K562 (cell line): ENCODE data around the gene TIMM23. TPM values are rescaled to one million over a fixed set of nuclear protein-coding genes. Genes with fewer than 3 reads are reported as not detected.

Experiments used
- ATAC-seq: fragments of 200-7000 bp; cut with Tn5 transposase; 3 replicates; pipeline ENCODE4 v1.9.1; 2020; ENCODE audit warnings: moderate library complexity
- BruUV-seq: library from RNA; stranded (reverse); fragments of 400-500 nt; replicated peaks from 2 replicates; lab custom pipeline; 2021; lab: Mats Ljungman, UMichigan
- CTCF ChIA-PET: fragments of 300-600 bp; formaldehyde crosslinking; extraction: SDS; loops from one replicate; lab custom pipeline; 2021; ENCODE audit warnings: low intra/inter-chr PET ratio; lab: Yijun Ruan, JAX
- POLR2A ChIA-PET: fragments of 300-600, 350-650 bp; sonication (Branson Sonifier 250); formaldehyde crosslinking; extraction: SDS; loops from one replicate; lab custom pipeline; 2021; ENCODE audit warnings: antibody characterized with exemption, inconsistent platforms; lab: Yijun Ruan, JAX
- DNase-seq, 4 experiments: peaks; one replicate each; pipeline versions ENCODE4 v3.0.0 to v3.0.0-alpha.2; 2011 to 2018; ENCODE audit warnings: low spot score in 3 of 4, mixed read lengths in 3 of 4; ENCODE audit errors: extremely low read depth in 1 of 4
- FAIRE-seq: peaks from 2 replicates; lab custom pipeline; 2011; peaks lifted over from hg19 to GRCh38; lab: Jason Lieb, UNC
- H2AFZ ChIP-seq: 2 replicates; pipeline ENCODE4 v1.6.0; 2011; ENCODE audit warnings: low read depth, low read length, control low read depth, inconsistent platforms
- H3K27ac ChIP-seq: fragments of 200-600 bp; 3 replicates; pipeline ENCODE4 v1.8.0; 2011; ENCODE audit warnings: low read depth, mild to moderate bottlenecking, control low read depth, inconsistent platforms, low read length, moderate library complexity, mixed read lengths; ENCODE audit errors: extremely low read depth
- H3K27me3 ChIP-seq, 2 experiments: fragments of 300-600 bp in 1 of 2; 2 replicates in 1 of 2; 3 replicates in 1 of 2; pipeline versions ENCODE4 v1.6.0 to v1.8.0; 2011; ENCODE audit warnings: inconsistent platforms in 2 of 2, low read length in 2 of 2, mild to moderate bottlenecking in 1 of 2, mixed read lengths in 1 of 2, moderate library complexity in 1 of 2; ENCODE audit not compliant: control insufficient read depth in 2 of 2, insufficient read depth in 2 of 2
- H3K36me3 ChIP-seq: fragments of 300-600 bp; 3 replicates; pipeline ENCODE4 v1.8.0; 2011; ENCODE audit warnings: mild to moderate bottlenecking, low read length, inconsistent platforms; ENCODE audit not compliant: control insufficient read depth, insufficient read depth
- H3K4me1 ChIP-seq, 2 experiments: fragments of 200-600 bp in 1 of 2; replicated peaks in 1 of 2; 2 replicates in 1 of 2; 3 replicates in 1 of 2; pipeline versions ENCODE4 v1.5.1 to v1.8.0; 2011; ENCODE audit warnings: inconsistent platforms in 2 of 2, low read length in 2 of 2, mild to moderate bottlenecking in 1 of 2, mixed read lengths in 1 of 2, moderate library complexity in 1 of 2; ENCODE audit not compliant: control insufficient read depth in 2 of 2, insufficient read depth in 2 of 2
- H3K4me2 ChIP-seq: 2 replicates; pipeline ENCODE4 v1.6.1; 2011; ENCODE audit warnings: low read length, control low read depth, inconsistent platforms, mixed read lengths; ENCODE audit not compliant: insufficient read depth
- H3K4me3 ChIP-seq: fragments of 200-600 bp; sonication (generic), shearing (Covaris generic); 2 replicates; pipeline ENCODE4 v1.5.1; 2016; ENCODE audit warnings: control low read depth, inconsistent platforms
- H3K79me2 ChIP-seq: fragments of 200-600 bp; 3 replicates; pipeline ENCODE4 v1.8.0; 2011; ENCODE audit warnings: low read length, inconsistent platforms; ENCODE audit not compliant: control insufficient read depth, insufficient read depth
- H3K9ac ChIP-seq, 2 experiments: 2 replicates each; pipeline versions ENCODE4 v1.6.0 to v1.6.1; 2011; ENCODE audit warnings: low read depth in 2 of 2, low read length in 2 of 2, control low read depth in 1 of 2, inconsistent platforms in 1 of 2, mild to moderate bottlenecking in 1 of 2, mixed read lengths in 1 of 2; ENCODE audit not compliant: insufficient read depth in 1 of 2
- H3K9me1 ChIP-seq: one replicate; pipeline ENCODE4 v1.6.0; 2011; ENCODE audit warnings: inconsistent platforms, mild to moderate bottlenecking, low read length, moderate library complexity; ENCODE audit not compliant: control insufficient read depth, insufficient read depth
- H3K9me3 ChIP-seq: replicated peaks from 2 replicates; pipeline ENCODE4 v1.5.1; 2011; ENCODE audit warnings: low read depth, low read length, inconsistent platforms; ENCODE audit not compliant: control insufficient read depth, insufficient read depth
- H4K20me1 ChIP-seq: replicated peaks from 2 replicates; pipeline ENCODE4 v1.6.1; 2011; ENCODE audit warnings: low read length, inconsistent platforms, mixed read lengths; ENCODE audit not compliant: control insufficient read depth, insufficient read depth
- BMI1 ChIP-seq: fragments of 150-350 bp; IDR thresholded peaks from 2 replicates; pipeline ENCODE4 v1.6.1; 2014; ENCODE audit warnings: low read length
- CBFA2T3 ChIP-seq: fragments of 450-650 bp; IDR thresholded peaks from 2 replicates; pipeline ENCODE4 v1.6.1; 2017
- HMGN3 ChIP-seq: IDR thresholded peaks from 2 replicates; pipeline ENCODE4 v1.6.1; 2011; ENCODE audit warnings: borderline replicate concordance, low read depth, mild to moderate bottlenecking, mixed read lengths, low read length; ENCODE audit not compliant: insufficient read length; ENCODE audit errors: extremely low read depth
- LCOR ChIP-seq: sonication (generic); formaldehyde crosslinking; IDR thresholded peaks from 2 replicates; pipeline ENCODE4 v1.8.0; 2022; ENCODE audit warnings: mild to moderate bottlenecking, missing genetic modification reagents
- NFIC ChIP-seq: fragments of 450-650 bp; IDR thresholded peaks from 2 replicates; pipeline ENCODE4 v1.6.1; 2017; ENCODE audit warnings: mild to moderate bottlenecking, inconsistent platforms
- SMARCE1 ChIP-seq: fragments of 450-650 bp; IDR thresholded peaks from 2 replicates; pipeline ENCODE4 v1.7.1; 2016; ENCODE audit warnings: mild to moderate bottlenecking
- TOE1 ChIP-seq, 2 experiments: fragments of 450-650 bp in 1 of 2; sonication (generic) in 1 of 2; formaldehyde crosslinking in 1 of 2; IDR thresholded peaks; 2 replicates each; pipeline versions ENCODE4 v1.7.1 to v1.8.0; 2016 to 2022; ENCODE audit warnings: borderline replicate concordance in 2 of 2, mild to moderate bottlenecking in 2 of 2, antibody characterized with exemption in 1 of 2, inconsistent platforms in 1 of 2, low read depth in 1 of 2, missing genetic modification reagents in 1 of 2, moderate library complexity in 1 of 2
- WGBS: fragments of 100-300 bp; shearing (Covaris generic); methylation state at CpG from one replicate; pipeline ENCODE4 v1.1.6; 2016; ENCODE audit warnings: low coverage, mixed read lengths; ENCODE audit not compliant: insufficient coverage; ENCODE audit errors: missing lambda C conversion rate; 5-methylcytosine and 5-hydroxymethylcytosine counted together
- in situ Hi-C: fragments of 300-500 bp; cut with MboI; formaldehyde crosslinking; loops from 4 replicates; pipeline ENCODE4 v1.15.0; 2018; ENCODE audit warnings: inconsistent platforms, mixed read lengths
- intact Hi-C: fragments of 100-400 bp; cut with micrococcal nuclease; formaldehyde crosslinking; loops from 2 replicates; pipeline ENCODE4 v1.14.2; 2022
- polyA plus RNA-seq, 8 experiments: library from polyadenylated mRNA; depleted of rRNA in 4 of 8; stranded (reverse) in 5 of 8; unstranded in 3 of 8; fragments of >200 nt; fragmentation: Nextera tagmentation in 2 of 8; fragmentation: Illumina TruSeq in 1 of 8; extraction: Ambion mirVana in 2 of 8; extraction: Trizol in 1 of 8; gene quantifications; 2 replicates each; pipeline versions ENCODE4 v1.2.1 to v1.2.3, GENCODE V29; 2011 to 2014; ENCODE audit warnings: inconsistent platforms in 1 of 8, missing spikeins in 1 of 8
- total RNA-seq, 7 experiments: library from RNA; depleted of rRNA in 6 of 7; stranded (reverse); fragments of >200 nt in 6 of 7; fragmentation: Illumina TruSeq in 2 of 7; extraction: Trizol in 2 of 7; gene quantifications; 2 replicates each; pipeline versions ENCODE4 v1.2.1 to v1.2.3, GENCODE V29; 2011 to 2021; ENCODE audit warnings: low replicate concordance in 1 of 7
- TF ChIP-seq, protein P1 (sequence below), 3 experiments: IDR thresholded peaks in 2 of 3; conservative IDR thresholded peaks in 1 of 3; 2 replicates each; pipeline ENCODE4 v1.5.1; 2011 to 2012; ENCODE audit warnings: low read length in 3 of 3, mild to moderate bottlenecking in 3 of 3, control low read depth in 2 of 3, improper control_type of control experiment in 1 of 3, inconsistent platforms in 1 of 3, low read depth in 1 of 3, mixed read lengths in 1 of 3, moderate library complexity in 1 of 3; ENCODE audit not compliant: insufficient read depth in 2 of 3
- TF ChIP-seq, protein P2 (sequence below): fragments of 250-450 bp; sonication (Bioruptor Pico); IDR thresholded peaks from 2 replicates; pipeline ENCODE4 v1.4.0; 2020; ENCODE audit warnings: mild to moderate bottlenecking, moderate library complexity, borderline replicate concordance
- TF ChIP-seq, protein P3 (sequence below): fragments of 250-450 bp; sonication (Bioruptor Pico); IDR thresholded peaks from 2 replicates; pipeline ENCODE4 v1.4.0; 2020; ENCODE audit warnings: mild to moderate bottlenecking, moderate library complexity
- TF ChIP-seq, protein P4 (sequence below): fragments of 450-650 bp; IDR thresholded peaks from 2 replicates; pipeline ENCODE4 v1.6.1; 2017; ENCODE audit warnings: antibody characterized with exemption

TIMM23 gene
- total and polyA plus RNA-seq, 9 of the 15 experiments (the other 6 are each of a cell fraction or from before 2014, with no cell fraction given) = 148 to 280 (median 183) TPM

DNA sequence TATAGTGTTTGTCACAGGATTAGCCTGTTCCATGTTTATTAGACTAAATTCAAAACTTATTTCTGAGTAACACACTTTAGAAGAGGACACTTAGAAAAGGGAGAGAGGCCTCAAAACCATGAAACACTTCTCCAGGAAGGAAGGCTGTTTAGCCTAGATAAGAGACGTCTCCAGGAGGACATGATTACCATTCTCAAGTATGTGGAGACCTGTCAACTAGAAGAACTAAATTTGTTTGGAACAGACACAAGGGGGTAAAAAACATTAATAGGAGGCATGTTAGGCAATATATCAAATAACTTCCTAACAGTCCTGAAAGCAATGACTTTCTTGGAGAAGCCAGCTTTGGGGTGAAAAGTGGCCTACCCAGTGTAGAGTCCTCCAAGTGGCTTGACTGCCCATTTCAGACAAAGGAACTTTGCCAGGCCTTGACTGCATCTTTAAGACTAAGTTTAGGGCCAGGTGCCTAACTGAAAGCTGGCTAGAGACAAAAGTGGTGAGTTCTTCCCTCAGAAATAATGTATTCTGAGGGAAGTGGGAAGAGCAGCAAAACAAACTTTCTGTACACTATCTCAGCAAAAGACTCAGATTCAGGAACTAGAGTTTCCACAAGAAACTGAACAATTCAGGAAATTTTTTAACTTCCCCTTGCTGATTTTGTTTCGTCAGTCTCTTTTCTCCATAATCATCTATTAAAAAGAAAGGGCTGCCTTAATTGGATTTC is 46.3 kb downstream of the TIMM23 start (continued):
- TF ChIP-seq BMI1 = no peak
- peak; percentile 68 for TF ChIP-seq NFIC

DNA sequence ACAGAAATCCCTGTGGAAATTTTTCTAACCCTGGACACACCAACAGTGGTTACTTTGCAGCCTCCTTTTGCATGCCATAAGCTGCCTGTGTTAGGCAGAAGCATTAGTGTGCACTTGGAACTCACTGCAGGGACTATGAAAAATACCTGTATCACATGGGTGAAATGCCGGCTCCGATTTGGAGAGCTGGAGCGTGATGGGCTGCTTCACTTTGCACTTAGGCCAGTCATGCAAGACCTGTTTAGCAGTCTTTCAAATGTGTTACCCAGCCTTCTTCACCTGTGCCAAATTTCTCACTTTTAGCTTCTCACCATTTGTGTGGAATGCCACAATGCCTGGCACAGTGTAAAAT is 46.9 kb downstream of the TIMM23 start:
- POLR2A ChIA-PET = interaction anchor here (1.9 to 11.8 kb wide), 3 partner anchors 10 to 18 kb away, joined by 14 to 136 read pairs (median 37); no protein-coding TSS in a partner anchor
- TF ChIP-seq, protein P1, sequence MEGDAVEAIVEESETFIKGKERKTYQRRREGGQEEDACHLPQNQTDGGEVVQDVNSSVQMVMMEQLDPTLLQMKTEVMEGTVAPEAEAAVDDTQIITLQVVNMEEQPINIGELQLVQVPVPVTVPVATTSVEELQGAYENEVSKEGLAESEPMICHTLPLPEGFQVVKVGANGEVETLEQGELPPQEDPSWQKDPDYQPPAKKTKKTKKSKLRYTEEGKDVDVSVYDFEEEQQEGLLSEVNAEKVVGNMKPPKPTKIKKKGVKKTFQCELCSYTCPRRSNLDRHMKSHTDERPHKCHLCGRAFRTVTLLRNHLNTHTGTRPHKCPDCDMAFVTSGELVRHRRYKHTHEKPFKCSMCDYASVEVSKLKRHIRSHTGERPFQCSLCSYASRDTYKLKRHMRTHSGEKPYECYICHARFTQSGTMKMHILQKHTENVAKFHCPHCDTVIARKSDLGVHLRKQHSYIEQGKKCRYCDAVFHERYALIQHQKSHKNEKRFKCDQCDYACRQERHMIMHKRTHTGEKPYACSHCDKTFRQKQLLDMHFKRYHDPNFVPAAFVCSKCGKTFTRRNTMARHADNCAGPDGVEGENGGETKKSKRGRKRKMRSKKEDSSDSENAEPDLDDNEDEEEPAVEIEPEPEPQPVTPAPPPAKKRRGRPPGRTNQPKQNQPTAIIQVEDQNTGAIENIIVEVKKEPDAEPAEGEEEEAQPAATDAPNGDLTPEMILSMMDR (IDR thresholded peaks at IDR 0.05 in 2 of 3, conservative IDR thresholded peaks at IDR 0.05 in 1 of 3; ENCODE audit: insufficient read depth in 2 of 3, low read depth in 1 of 3, low read length in 3 of 3) = no peak
- no peak for TF ChIP-seq CBFA2T3
- TF ChIP-seq, protein P2, sequence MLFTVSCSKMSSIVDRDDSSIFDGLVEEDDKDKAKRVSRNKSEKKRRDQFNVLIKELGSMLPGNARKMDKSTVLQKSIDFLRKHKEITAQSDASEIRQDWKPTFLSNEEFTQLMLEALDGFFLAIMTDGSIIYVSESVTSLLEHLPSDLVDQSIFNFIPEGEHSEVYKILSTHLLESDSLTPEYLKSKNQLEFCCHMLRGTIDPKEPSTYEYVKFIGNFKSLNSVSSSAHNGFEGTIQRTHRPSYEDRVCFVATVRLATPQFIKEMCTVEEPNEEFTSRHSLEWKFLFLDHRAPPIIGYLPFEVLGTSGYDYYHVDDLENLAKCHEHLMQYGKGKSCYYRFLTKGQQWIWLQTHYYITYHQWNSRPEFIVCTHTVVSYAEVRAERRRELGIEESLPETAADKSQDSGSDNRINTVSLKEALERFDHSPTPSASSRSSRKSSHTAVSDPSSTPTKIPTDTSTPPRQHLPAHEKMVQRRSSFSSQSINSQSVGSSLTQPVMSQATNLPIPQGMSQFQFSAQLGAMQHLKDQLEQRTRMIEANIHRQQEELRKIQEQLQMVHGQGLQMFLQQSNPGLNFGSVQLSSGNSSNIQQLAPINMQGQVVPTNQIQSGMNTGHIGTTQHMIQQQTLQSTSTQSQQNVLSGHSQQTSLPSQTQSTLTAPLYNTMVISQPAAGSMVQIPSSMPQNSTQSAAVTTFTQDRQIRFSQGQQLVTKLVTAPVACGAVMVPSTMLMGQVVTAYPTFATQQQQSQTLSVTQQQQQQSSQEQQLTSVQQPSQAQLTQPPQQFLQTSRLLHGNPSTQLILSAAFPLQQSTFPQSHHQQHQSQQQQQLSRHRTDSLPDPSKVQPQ (CRISPR knock-in tag) = no peak
- TF ChIP-seq SMARCE1 = no peak
- TF ChIP-seq HMGN3 = no peak
- no peak for TF ChIP-seq LCOR (CRISPR knock-in tag)
- no peak for TF ChIP-seq TOE1 (IDR thresholded peaks at IDR 0.05; ENCODE audit: borderline replicate concordance)
- no peak for TF ChIP-seq TOE1 (CRISPR knock-in tag; IDR thresholded peaks at IDR 0.05; ENCODE audit: borderline replicate concordance, low read depth)
- TF ChIP-seq, protein P3, sequence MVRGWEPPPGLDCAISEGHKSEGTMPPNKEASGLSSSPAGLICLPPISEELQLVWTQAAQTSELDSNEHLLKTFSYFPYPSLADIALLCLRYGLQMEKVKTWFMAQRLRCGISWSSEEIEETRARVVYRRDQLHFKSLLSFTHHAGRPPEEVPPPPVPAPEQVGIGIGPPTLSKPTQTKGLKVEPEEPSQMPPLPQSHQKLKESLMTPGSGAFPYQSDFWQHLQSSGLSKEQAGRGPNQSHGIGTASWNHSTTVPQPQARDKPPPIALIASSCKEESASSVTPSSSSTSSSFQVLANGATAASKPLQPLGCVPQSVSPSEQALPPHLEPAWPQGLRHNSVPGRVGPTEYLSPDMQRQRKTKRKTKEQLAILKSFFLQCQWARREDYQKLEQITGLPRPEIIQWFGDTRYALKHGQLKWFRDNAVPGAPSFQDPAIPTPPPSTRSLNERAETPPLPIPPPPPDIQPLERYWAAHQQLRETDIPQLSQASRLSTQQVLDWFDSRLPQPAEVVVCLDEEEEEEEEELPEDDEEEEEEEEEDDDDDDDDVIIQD (CRISPR knock-in tag) = no peak
- TF ChIP-seq, protein P4, sequence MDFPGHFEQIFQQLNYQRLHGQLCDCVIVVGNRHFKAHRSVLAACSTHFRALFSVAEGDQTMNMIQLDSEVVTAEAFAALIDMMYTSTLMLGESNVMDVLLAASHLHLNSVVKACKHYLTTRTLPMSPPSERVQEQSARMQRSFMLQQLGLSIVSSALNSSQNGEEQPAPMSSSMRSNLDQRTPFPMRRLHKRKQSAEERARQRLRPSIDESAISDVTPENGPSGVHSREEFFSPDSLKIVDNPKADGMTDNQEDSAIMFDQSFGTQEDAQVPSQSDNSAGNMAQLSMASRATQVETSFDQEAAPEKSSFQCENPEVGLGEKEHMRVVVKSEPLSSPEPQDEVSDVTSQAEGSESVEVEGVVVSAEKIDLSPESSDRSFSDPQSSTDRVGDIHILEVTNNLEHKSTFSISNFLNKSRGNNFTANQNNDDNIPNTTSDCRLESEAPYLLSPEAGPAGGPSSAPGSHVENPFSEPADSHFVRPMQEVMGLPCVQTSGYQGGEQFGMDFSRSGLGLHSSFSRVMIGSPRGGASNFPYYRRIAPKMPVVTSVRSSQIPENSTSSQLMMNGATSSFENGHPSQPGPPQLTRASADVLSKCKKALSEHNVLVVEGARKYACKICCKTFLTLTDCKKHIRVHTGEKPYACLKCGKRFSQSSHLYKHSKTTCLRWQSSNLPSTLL = no peak

More for the DNA sequence above, 46.9 kb downstream of the TIMM23 start:
- in situ Hi-C loops = no loop called here
- Histone ChIP-seq H4K20me1 (peaks cover 19% of the 10 kb centered on the region), H3K36me3 (peaks cover 62% of the 10 kb centered on the region), H2AFZ (no peak overlapping the region), H3K9ac (peak overlapping the region in 1 of 2 experiments; percentile 76; a peak in 2 of 4 replicates), H3K27ac (peak overlapping the region; percentile 83), H3K4me3 (peak overlapping the region; percentile 1; the same call in 1 of the 2 replicates), H3K79me2 (peaks cover 100% of the 10 kb centered on the region), H3K9me1 (no peaks in the 10 kb centered on the region), H3K4me1 (peaks cover 32 to 55% of the 10 kb centered on the region in 2 experiments), H3K4me2 (peak overlapping the region; percentile 87), H3K27me3 (no peaks in the 10 kb centered on the region), H3K9me3 (no peaks in the 10 kb centered on the region)
- no peak for ATAC-seq
- WGBS = 58% methylated on average over 3 of the region's 3 CpGs
- no peak for FAIRE-seq
- BruUV-seq = no TSS peak
- CTCF ChIA-PET = no interaction called here
- intact Hi-C loops = loop anchor here (2.0 kb wide), 1 partner anchor 18 kb away; no protein-coding TSS in a partner anchor
- no peak for DNase-seq
